ENCODE measurements around the gene GPR119. TPM values are rescaled to one million over a fixed set of nuclear protein-coding genes. Genes with fewer than 3 reads are reported as not detected.

The GPR119 gene
- total and polyA plus RNA-seq, 2 of the 8 experiments (the other 6 are each of a cell fraction or from before 2014, with no cell fraction given) = 0.11 TPM; not detected in 1

DNA sequence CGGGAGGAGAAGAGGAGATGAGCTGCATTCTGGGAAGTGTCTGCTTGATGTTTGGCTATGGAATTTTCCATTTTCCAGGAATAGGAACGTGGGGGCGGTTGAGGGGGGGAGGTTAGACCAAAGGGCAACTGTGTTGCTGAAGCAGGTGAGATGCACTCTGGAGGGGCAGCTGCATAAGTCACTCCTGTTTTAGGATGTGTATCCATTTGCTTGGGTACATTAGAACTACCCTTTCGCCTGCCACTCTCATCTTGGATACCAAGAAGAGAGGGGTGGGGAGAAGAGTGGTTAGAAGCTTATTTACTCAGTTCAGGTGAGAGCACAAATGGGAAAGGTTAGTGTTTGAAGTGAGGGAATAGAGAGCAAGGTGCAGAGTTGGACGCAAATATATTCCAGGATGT, 934 bp upstream of the GPR119 start:
- no peak overlapping the region for H2BK5ac ChIP-seq (ENCODE audit: low read depth, low read length)
- no peaks in the 10 kb centered on the region for H3K79me1 ChIP-seq (ENCODE audit: low read depth, low read length)
- H4K5ac ChIP-seq (ENCODE audit: insufficient read length, low read depth, low read length) = no peak overlapping the region
- no peak overlapping the region for H3K4me2 ChIP-seq (ENCODE audit: insufficient read depth in 1 of 2, low read depth in 2 of 2, low read length in 2 of 2)
- TF ChIP-seq BRCA1 (IDR thresholded peaks at IDR 0.05; ENCODE audit: low read depth, low read length) (no peak), NANOG (IDR thresholded peaks at IDR 0.05; ENCODE audit: insufficient read depth, low read depth, low read length, poor library complexity, severe bottlenecking) (no peak), CHD1 (IDR thresholded peaks at IDR 0.05; ENCODE audit: low read depth, low read length) (no peak), SP2 (IDR thresholded peaks at IDR 0.05; ENCODE audit: low read length) (no peak), SAP30 (IDR thresholded peaks at IDR 0.05; ENCODE audit: insufficient read depth, insufficient replicate concordance, low read length) (no peak), CBX5 (IDR thresholded peaks at IDR 0.05; ENCODE audit: low read depth, low read length) (no peak), EP300 (IDR thresholded peaks at IDR 0.05; ENCODE audit: borderline replicate concordance in 1 of 2, low read depth in 2 of 2, low read length in 2 of 2) (no peak), KDM4A (IDR thresholded peaks at IDR 0.05; ENCODE audit: low read depth, low read length, severe bottlenecking) (no peak), BCL11A (IDR thresholded peaks at IDR 0.05; ENCODE audit: low read depth in 2 of 2, low read length in 2 of 2) (no peak), TBP (IDR thresholded peaks at IDR 0.05; ENCODE audit: low read depth, low read length) (no peak)
- TF ChIP-seq, protein P1, sequence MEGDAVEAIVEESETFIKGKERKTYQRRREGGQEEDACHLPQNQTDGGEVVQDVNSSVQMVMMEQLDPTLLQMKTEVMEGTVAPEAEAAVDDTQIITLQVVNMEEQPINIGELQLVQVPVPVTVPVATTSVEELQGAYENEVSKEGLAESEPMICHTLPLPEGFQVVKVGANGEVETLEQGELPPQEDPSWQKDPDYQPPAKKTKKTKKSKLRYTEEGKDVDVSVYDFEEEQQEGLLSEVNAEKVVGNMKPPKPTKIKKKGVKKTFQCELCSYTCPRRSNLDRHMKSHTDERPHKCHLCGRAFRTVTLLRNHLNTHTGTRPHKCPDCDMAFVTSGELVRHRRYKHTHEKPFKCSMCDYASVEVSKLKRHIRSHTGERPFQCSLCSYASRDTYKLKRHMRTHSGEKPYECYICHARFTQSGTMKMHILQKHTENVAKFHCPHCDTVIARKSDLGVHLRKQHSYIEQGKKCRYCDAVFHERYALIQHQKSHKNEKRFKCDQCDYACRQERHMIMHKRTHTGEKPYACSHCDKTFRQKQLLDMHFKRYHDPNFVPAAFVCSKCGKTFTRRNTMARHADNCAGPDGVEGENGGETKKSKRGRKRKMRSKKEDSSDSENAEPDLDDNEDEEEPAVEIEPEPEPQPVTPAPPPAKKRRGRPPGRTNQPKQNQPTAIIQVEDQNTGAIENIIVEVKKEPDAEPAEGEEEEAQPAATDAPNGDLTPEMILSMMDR (IDR thresholded peaks at IDR 0.05; ENCODE audit: control extremely low read depth in 1 of 3, insufficient read depth in 1 of 3, low read depth in 1 of 3, low read length in 3 of 3) = no peak
- H2BK120ac ChIP-seq (replicated peaks; ENCODE audit: low read depth, low read length) = no peak overlapping the region
- H3K79me2 ChIP-seq (ENCODE audit: control insufficient read depth in 1 of 2, insufficient read depth in 2 of 2, low read length in 2 of 2) = no peaks in the 10 kb centered on the region
- H3K4me3 ChIP-seq (ENCODE audit: extremely low read depth in 1 of 4, insufficient read depth in 2 of 4, low read depth in 3 of 4, low read length in 4 of 4) = no peak overlapping the region
- H3K27ac ChIP-seq (ENCODE audit: low read depth, low read length) = no peak overlapping the region
- 63% methylated on average over 3 of the region's 5 CpGs; no CpG with 5 or more reads in 1 of the 2 experiments for WGBS, 2 experiments (ENCODE audit: extremely low coverage in 1 of 2, insufficient coverage in 1 of 2, insufficient read length in 1 of 2, insufficient replicate concordance in 2 of 2, low coverage in 1 of 2, low lambda C conversion rate in 2 of 2, missing lambda C conversion rate in 1 of 2)
- H3K4me1 ChIP-seq (replicated peaks in 1 of 4; ENCODE audit: control insufficient read depth in 3 of 4, insufficient read depth in 4 of 4, low read length in 3 of 4) = no peaks in the 10 kb centered on the region
- H2AFZ ChIP-seq (ENCODE audit: low read length) = no peak overlapping the region
- H2BK15ac ChIP-seq (ENCODE audit: low read length) = no peak overlapping the region
- H4K91ac ChIP-seq (replicated peaks; ENCODE audit: insufficient read length, low read length) = no peak overlapping the region
- H3K23me2 ChIP-seq (ENCODE audit: low read depth, low read length) = no peaks in the 10 kb centered on the region
- ChIA-PET CTCF (ENCODE audit: partially characterized antibody) (no interaction called here), POLR2A (ENCODE audit: partially characterized antibody) (no interaction called here)
- H3K9ac ChIP-seq (replicated peaks in 1 of 4; ENCODE audit: extremely low read depth in 1 of 4, low read depth in 3 of 4, low read length in 3 of 4) = no peak overlapping the region
- H3K56ac ChIP-seq (replicated peaks; ENCODE audit: insufficient read length, low read depth, low read length) = no peak overlapping the region
- H3K14ac ChIP-seq (ENCODE audit: insufficient read length) = no peak overlapping the region
- H3K27me3 ChIP-seq (replicated peaks in 1 of 4; ENCODE audit: control insufficient read depth in 3 of 4, extremely low read depth in 1 of 4, insufficient read depth in 3 of 4, low read length in 3 of 4) = no peaks in the 10 kb centered on the region; a peak in 1 of 7 replicates
- H4K8ac ChIP-seq (ENCODE audit: extremely low read depth, insufficient read depth, low read length) = no peak overlapping the region
- no peak overlapping the region for H3K23ac ChIP-seq (ENCODE audit: insufficient read length)
- H3K4ac ChIP-seq (replicated peaks; ENCODE audit: insufficient read length, low read depth, low read length) = no peak overlapping the region
- H2BK12ac ChIP-seq (ENCODE audit: low read depth, low read length) = no peak overlapping the region
- no peaks in the 10 kb centered on the region for H3K36me3 ChIP-seq (ENCODE audit: control insufficient read depth in 2 of 4, insufficient read depth in 4 of 4, low read length in 3 of 4)
- H4K20me1 ChIP-seq (replicated peaks in 1 of 2; ENCODE audit: control insufficient read depth in 1 of 2, insufficient read depth in 2 of 2, low read length in 2 of 2) = no peaks in the 10 kb centered on the region
- no peak overlapping the region for H2AK5ac ChIP-seq (ENCODE audit: low read depth, low read length)
- no peaks in the 10 kb centered on the region for H3K9me3 ChIP-seq (ENCODE audit: insufficient read depth in 2 of 2, low read depth in 1 of 2, low read length in 1 of 2)
- H3K18ac ChIP-seq (ENCODE audit: extremely low read depth, low read length) = no peak overlapping the region
- FAIRE-seq = no peak
- DNase-seq (ENCODE audit: low read depth in 1 of 2, low spot score in 2 of 2) = no peak
- no peak overlapping the region for H2BK20ac ChIP-seq (ENCODE audit: low read length)
